Tibial nerve (tissue), 4 donors: ENCODE measurements around the gene TMC4. TPM values are rescaled to one million over a fixed set of nuclear protein-coding genes. Genes with fewer than 3 reads are reported as not detected.

Experiments used
- DNase-seq, 2 donors: peaks; one replicate each; pipeline ENCODE4 v3.0.0-alpha.2; 2019; ENCODE audit warnings: low spot score in 2 of 2
- H3K27ac ChIP-seq, 4 donors: fragments of 200-600 bp; sonication (generic) in 3 of 4; one replicate each; pipeline ENCODE4 v1.5.1; 2017 to 2019; ENCODE audit warnings: mild to moderate bottlenecking in 1 of 4
- H3K27me3 ChIP-seq, 2 donors: fragments of 200-600 bp; sonication (generic) in 1 of 2; one replicate each; pipeline versions ENCODE4 v1.5.1 to v1.6.0; 2017 to 2019
- H3K36me3 ChIP-seq, 3 donors: fragments of 200-600 bp; sonication (generic); one replicate each; pipeline ENCODE4 v1.5.1; 2018 to 2019
- H3K4me1 ChIP-seq, 4 donors: fragments of 200-600 bp; sonication (generic) in 3 of 4; one replicate each; pipeline ENCODE4 v1.5.1; 2017 to 2019
- H3K4me3 ChIP-seq, 4 donors: fragments of 200-600 bp; sonication (generic) in 3 of 4; one replicate each; pipeline ENCODE4 v1.5.1; 2017 to 2019; ENCODE audit warnings: mild to moderate bottlenecking in 1 of 4, moderate library complexity in 1 of 4
- H3K9me3 ChIP-seq, 4 donors: fragments of 200-600 bp; sonication (generic) in 3 of 4; one replicate each; pipeline ENCODE4 v1.5.1; 2017 to 2019
- CTCF ChIP-seq, 5 experiments: fragments of 200-600 bp in 3 of 5; fragments of 450-650 bp in 2 of 5; sonication (generic) in 3 of 5; IDR thresholded peaks; one replicate each; pipeline ENCODE4 v1.5.1; 2016 to 2019; ENCODE audit warnings: antibody characterized with exemption in 5 of 5, mild to moderate bottlenecking in 3 of 5, moderate library complexity in 2 of 5
- EP300 ChIP-seq, 2 donors: sonication (generic); formaldehyde crosslinking; IDR thresholded peaks; one replicate each; pipeline ENCODE4 v1.6.1; 2017; ENCODE audit warnings: antibody characterized with exemption in 2 of 2, mild to moderate bottlenecking in 1 of 2
- POLR2A ChIP-seq, 2 donors: fragments of 450-650 bp; IDR thresholded peaks; one replicate each; pipeline ENCODE4 v1.6.1; 2017; ENCODE audit warnings: antibody characterized with exemption in 2 of 2, mild to moderate bottlenecking in 2 of 2, moderate library complexity in 2 of 2
- WGBS, 2 donors: methylation state at CpG; one replicate each; pipeline ENCODE4 v1.1.5; 2018; 5-methylcytosine and 5-hydroxymethylcytosine counted together
- total RNA-seq, 4 donors: library from RNA; depleted of rRNA; stranded (reverse); fragments of >200 nt; gene quantifications; one replicate each; pipeline ENCODE4 v1.1.0, GENCODE V29; 2016

TMC4 gene
- total RNA-seq, 4 donors from 2014 or later = 0.22 to 8.8 (median 4.4) TPM; not detected in 1

- no peaks in the 10 kb centered on the region for H3K27me3 ChIP-seq
- H3K36me3 ChIP-seq = peaks cover 0 to 11% (median 10%) of the 10 kb centered on the region in 3 donors
- H3K4me1 ChIP-seq = peaks cover 0 to 61% (median 31%) of the 10 kb centered on the region in 4 donors
- 3% methylated on average over 19 to 34 of the region's 35 CpGs for WGBS, 2 donors
- H3K4me3 ChIP-seq = peak overlapping the region in 2 of 4 donors; percentile 39 to 51
- no peaks in the 10 kb centered on the region for H3K9me3 ChIP-seq
- TF ChIP-seq EP300 (IDR thresholded peaks at IDR 0.05) (peak in 1 of 2 donors; percentile 20), CTCF (IDR thresholded peaks at IDR 0.05) (no peak), POLR2A (IDR thresholded peaks at IDR 0.05) (no peak)
- H3K27ac ChIP-seq = peak overlapping the region in 2 of 4 donors; percentile 39 to 43
- DNase-seq = peak; percentile 73 to 79
Measured at GRCh38 chr19:54162241-54162805, 10.6 kb downstream of the TMC4 start.

DNA sequence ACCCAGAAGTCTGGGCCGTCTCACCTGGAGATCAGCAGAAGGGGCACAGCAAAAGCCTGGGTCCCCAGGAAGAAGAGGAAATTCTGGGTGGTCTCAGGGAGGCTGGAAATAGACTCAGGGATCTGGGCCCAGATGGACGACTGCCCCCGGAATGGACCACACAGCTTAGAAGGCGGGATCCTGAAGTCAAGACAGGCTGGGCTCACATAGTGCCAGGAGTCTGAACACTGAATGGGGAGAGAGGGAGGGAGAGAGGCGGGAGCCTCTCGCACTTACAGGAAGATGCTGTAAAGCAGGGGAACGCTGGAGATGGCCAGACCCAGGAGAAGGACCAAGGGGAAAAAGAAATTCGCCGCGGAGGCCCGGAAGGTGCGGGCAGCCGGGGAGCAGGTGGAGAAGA lies 12.1 kb downstream of the TMC4 start:
- Histone ChIP-seq H3K27ac (peak overlapping the region in 2 of 4 donors; percentile 79 to 92), H3K36me3 (peaks cover 0 to 26% (median 23%) of the 10 kb centered on the region in 3 donors), H3K4me1 (peaks cover 0 to 61% (median 31%) of the 10 kb centered on the region in 4 donors), H3K9me3 (no peaks in the 10 kb centered on the region), H3K27me3 (no peaks in the 10 kb centered on the region), H3K4me3 (peak overlapping the region in 3 of 4 donors; percentile 57 to 77 (median 77))
- 37 to 38% methylated on average over 13 of the region's 13 CpGs for WGBS, 2 donors
- TF ChIP-seq EP300 (IDR thresholded peaks at IDR 0.05) (no peak), CTCF (IDR thresholded peaks at IDR 0.05) (no peak), POLR2A (IDR thresholded peaks at IDR 0.05) (no peak)
- DNase-seq = no peak

DNA sequence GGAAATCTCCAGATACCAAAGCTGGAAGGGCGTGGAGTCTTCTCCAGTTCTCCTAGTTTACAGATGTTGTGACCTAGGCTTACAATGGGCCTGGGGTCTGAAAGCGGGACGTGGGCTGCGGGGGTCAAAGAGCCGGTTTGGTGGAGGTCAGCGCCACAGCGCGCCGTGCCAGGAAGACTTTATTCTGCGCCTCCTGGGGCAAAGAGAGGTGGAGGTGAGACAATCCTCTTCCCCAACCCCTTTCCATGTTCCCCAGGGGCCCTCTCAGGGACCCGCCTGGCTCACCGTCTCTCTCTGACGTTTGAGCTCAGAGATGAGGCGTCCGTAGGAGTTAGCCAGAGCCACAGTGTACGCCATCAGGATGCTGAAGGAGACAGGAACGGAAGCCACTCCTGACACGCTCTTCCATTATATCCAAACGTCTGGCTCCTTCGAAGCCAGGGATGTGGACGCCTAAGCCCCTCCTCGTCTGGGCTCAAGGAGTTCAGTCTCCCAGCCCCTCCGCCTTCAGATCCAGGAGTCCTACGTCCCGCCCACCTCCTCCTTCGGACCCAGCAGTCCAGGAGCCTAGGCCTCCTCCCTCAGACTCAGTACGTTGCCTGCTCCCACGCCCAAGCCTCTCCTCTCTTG lies 12.7 kb downstream of the TMC4 start:
- H3K9me3 ChIP-seq = no peaks in the 10 kb centered on the region
- DNase-seq = no peak
- peaks cover 0 to 61% (median 31%) of the 10 kb centered on the region in 4 donors for H3K4me1 ChIP-seq
- no peaks in the 10 kb centered on the region for H3K27me3 ChIP-seq
- WGBS, 2 donors = 2 to 3% methylated on average over 28 of the region's 28 CpGs
- peak overlapping the region; percentile 56 to 77 (median 67) for H3K4me3 ChIP-seq
- TF ChIP-seq CTCF (IDR thresholded peaks at IDR 0.05) (no peak), POLR2A (IDR thresholded peaks at IDR 0.05) (no peak), EP300 (IDR thresholded peaks at IDR 0.05) (no peak)
- H3K36me3 ChIP-seq = peaks cover 0 to 31% (median 28%) of the 10 kb centered on the region in 3 donors
- H3K27ac ChIP-seq = peak overlapping the region; percentile 40 to 96 (median 86)

GRCh38 chr19:54159352-54160181 lies 13.4 kb downstream of the TMC4 start, which contains the start of gene LENG1:
Gene LENG1 (minus strand): TSS chr19:54159721. CDS start chr19:54159695, 26 bp downstream.
- WGBS, 2 donors = 0% methylated on average over 55 to 65 of the region's 72 CpGs
- H3K27ac ChIP-seq = peak within 1 kb of the TSS; percentile 90 to 96 (median 94)
- H3K4me1 ChIP-seq = peaks cover 0 to 55% (median 31%) of the 10 kb centered on the region in 4 donors
- no peaks in the 10 kb centered on the region for H3K9me3 ChIP-seq
- H3K27me3 ChIP-seq = no peaks in the 10 kb centered on the region
- TF ChIP-seq CTCF (IDR thresholded peaks at IDR 0.05) = peak; percentile 16 to 78 (median 52)
- peak in 1 of 2 donors; percentile 70 for TF ChIP-seq POLR2A (IDR thresholded peaks at IDR 0.05)
- TF ChIP-seq EP300 (IDR thresholded peaks at IDR 0.05) = peak; percentile 61 to 95
- peaks cover 0 to 38% (median 34%) of the 10 kb centered on the region in 3 donors for H3K36me3 ChIP-seq
- peak within 1 kb of the TSS; percentile 67 to 88 (median 77) for H3K4me3 ChIP-seq
- peak; percentile 100 for DNase-seq
